HCT116 (cell line): ENCODE measurements around the gene C16orf74. TPM values are rescaled to one million over a fixed set of nuclear protein-coding genes. Genes with fewer than 3 reads are reported as not detected.

Experiments
- ATAC-seq: fragments of 200-7000 bp; cut with Tn5 transposase; 2 replicates; pipeline ENCODE4 v1.9.1; 2020; ENCODE audit warnings: mild to moderate bottlenecking, moderate library complexity
- Bru-seq: library from RNA; stranded (reverse); fragments of 400-500 nt; gene quantifications from one replicate; lab custom pipeline; 2021; lab: Mats Ljungman, UMichigan
- BruChase-seq, 2 experiments: library from RNA; stranded (reverse); fragments of 400-500 nt; gene quantifications; one replicate each; lab custom pipeline; 2021; lab: Mats Ljungman, UMichigan
- BruUV-seq: library from RNA; stranded (reverse); fragments of 400-500 nt; replicated peaks from 2 replicates; lab custom pipeline; 2021; lab: Mats Ljungman, UMichigan
- CTCF ChIA-PET: fragments of 300-600 bp; sonication (Branson Sonifier 250); formaldehyde crosslinking; loops from one replicate; lab custom pipeline; 2021; ENCODE audit warnings: antibody characterized with exemption; lab: Charles Lee
- POLR2A ChIA-PET: fragments of 300-600, 350-600 bp; sonication (Branson Sonifier 250); formaldehyde crosslinking; loops from one replicate; lab custom pipeline; 2021; ENCODE audit warnings: antibody characterized with exemption; lab: Charles Lee
- RAD21 ChIA-PET, 2 experiments: fragments of 300-600 bp; sonication (Branson Sonifier 250); formaldehyde crosslinking; loops; one replicate each; lab custom pipeline; 2023; ENCODE audit warnings: low total read pairs in 2 of 2; ENCODE audit not compliant: uncharacterized antibody in 2 of 2, unreplicated experiment in 2 of 2, low non-redundant PET in 1 of 2; lab: Charles Lee
- DNase-seq: peaks from one replicate; pipeline ENCODE4 v3.0.0-alpha.2; 2010; ENCODE audit warnings: low read depth, low spot score
- H2AFZ ChIP-seq: fragments of 200-600 bp; shearing (Covaris generic), sonication (generic); 2 replicates; pipeline ENCODE4 v1.6.1; 2017; ENCODE audit warnings: low read depth, mixed run types, mixed read lengths, antibody characterized with exemption, low read length; ENCODE audit not compliant: poor library complexity, severe bottlenecking
- H3K27ac ChIP-seq: 2 replicates; pipeline ENCODE4 v1.5.1; 2012; ENCODE audit warnings: low read depth, low read length
- H3K27me3 ChIP-seq: fragments of 200-600 bp; sonication (generic); 2 replicates; pipeline ENCODE4 v1.6.1; 2016; ENCODE audit warnings: mixed run types, low read length, mixed read lengths; ENCODE audit not compliant: insufficient read depth
- H3K36me3 ChIP-seq, 2 experiments: fragments of 200-500 bp in 1 of 2; fragments of 200-600 bp in 1 of 2; sonication (Bioruptor generic) in 1 of 2; sonication (generic) in 1 of 2; 2 replicates each; pipeline versions ENCODE4 v1.5.1 to v1.6.1; 2014 to 2016; ENCODE audit warnings: low read length in 2 of 2, inconsistent platforms in 1 of 2, mixed read lengths in 1 of 2, mixed run types in 1 of 2; ENCODE audit not compliant: insufficient read depth in 2 of 2, control insufficient read depth in 1 of 2
- H3K4me1 ChIP-seq, 2 experiments: fragments of 200-600 bp in 1 of 2; sonication (generic) in 1 of 2; 2 replicates each; pipeline versions ENCODE4 v1.5.1 to v1.6.1; 2012 to 2017; ENCODE audit warnings: low read length in 2 of 2, inconsistent platforms in 1 of 2, mild to moderate bottlenecking in 1 of 2, mixed read lengths in 1 of 2, mixed run types in 1 of 2, moderate library complexity in 1 of 2; ENCODE audit not compliant: insufficient read depth in 2 of 2, control insufficient read depth in 1 of 2
- H3K4me2 ChIP-seq: fragments of 200-600 bp; sonication (generic); 2 replicates; pipeline ENCODE4 v1.6.1; 2017; ENCODE audit warnings: mixed run types, low read length, mixed read lengths
- H3K4me3 ChIP-seq, 2 experiments: fragments of 200-600 bp in 1 of 2; sonication (generic) in 1 of 2; replicated peaks in 1 of 2; 2 replicates each; pipeline ENCODE4 v1.5.1; 2011 to 2016; ENCODE audit warnings: low read length in 2 of 2, control low read depth in 1 of 2, low read depth in 1 of 2, mild to moderate bottlenecking in 1 of 2, mixed read lengths in 1 of 2, mixed run types in 1 of 2
- H3K79me2 ChIP-seq: fragments of 200-600 bp; sonication (generic); 2 replicates; pipeline ENCODE4 v1.6.1; 2017; ENCODE audit warnings: mild to moderate bottlenecking, mixed run types, low read length, moderate library complexity, mixed read lengths; ENCODE audit not compliant: insufficient read depth
- H3K9ac ChIP-seq: fragments of 200-600 bp; sonication (generic); 2 replicates; pipeline ENCODE4 v1.6.1; 2016; ENCODE audit warnings: low read length, mixed read lengths
- H3K9me2 ChIP-seq: fragments of 200-600 bp; sonication (generic), shearing (Covaris generic); 2 replicates; pipeline ENCODE4 v1.6.1; 2017; ENCODE audit warnings: mixed run types, mild to moderate bottlenecking, moderate library complexity; ENCODE audit not compliant: insufficient read depth
- H3K9me3 ChIP-seq, 2 experiments: fragments of 200-500 bp in 1 of 2; fragments of 200-600 bp in 1 of 2; sonication (Bioruptor generic) in 1 of 2; sonication (generic) in 1 of 2; 2 replicates each; pipeline ENCODE4 v1.6.1; 2014 to 2017; ENCODE audit warnings: low read length in 2 of 2, mixed read lengths in 2 of 2, inconsistent platforms in 1 of 2, low read depth in 1 of 2, mild to moderate bottlenecking in 1 of 2, mixed run types in 1 of 2, moderate library complexity in 1 of 2; ENCODE audit not compliant: control insufficient read depth in 1 of 2, insufficient read depth in 1 of 2
- H4K20me1 ChIP-seq: fragments of 200-600 bp; sonication (generic), shearing (Covaris generic); 2 replicates; pipeline ENCODE4 v1.6.1; 2017; ENCODE audit warnings: mixed run types, mild to moderate bottlenecking, moderate library complexity; ENCODE audit not compliant: insufficient read depth
- ELF1 ChIP-seq: IDR thresholded peaks from 2 replicates; pipeline ENCODE4 v1.6.1; 2012; ENCODE audit warnings: low read depth, borderline replicate concordance
- EZH2 ChIP-seq: fragments of 200-600 bp; sonication (generic); IDR thresholded peaks from 2 replicates; pipeline ENCODE4 v1.6.1; 2017; ENCODE audit warnings: antibody characterized with exemption, mixed run types
- POLR2A ChIP-seq: IDR thresholded peaks from 2 replicates; pipeline ENCODE4 v1.7.0; 2011; ENCODE audit warnings: borderline replicate concordance; ENCODE audit not compliant: insufficient read depth, insufficient read length; ENCODE audit errors: extremely low read depth
- POLR2AphosphoS5 ChIP-seq: IDR thresholded peaks from 2 replicates; pipeline ENCODE4 v1.6.1; 2011; ENCODE audit warnings: mild to moderate bottlenecking, low read depth, low read length, moderate library complexity
- SRF ChIP-seq: IDR thresholded peaks from 2 replicates; pipeline ENCODE4 v1.6.1; 2012; ENCODE audit warnings: low read depth
- TCF7L2 ChIP-seq: IDR thresholded peaks from 2 replicates; pipeline ENCODE4 v1.7.0; 2011; ENCODE audit warnings: borderline replicate concordance, inconsistent platforms; ENCODE audit not compliant: insufficient read depth, insufficient read length; ENCODE audit errors: extremely low read depth
- ZBTB33 ChIP-seq: IDR thresholded peaks from 2 replicates; pipeline ENCODE4 v1.6.1; 2011; ENCODE audit warnings: mild to moderate bottlenecking, low read length, moderate library complexity; ENCODE audit not compliant: insufficient replicate concordance; ENCODE audit errors: extremely low read depth
- ZFX ChIP-seq: fragments of 450-650 bp; IDR thresholded peaks from 2 replicates; pipeline ENCODE4 v1.6.1; 2017
- ZNF274 ChIP-seq: fragments of 200-500 bp; sonication (Bioruptor generic); IDR thresholded peaks from 2 replicates; pipeline ENCODE4 v1.6.1; 2014; ENCODE audit warnings: mild to moderate bottlenecking, low read depth, low read length, inconsistent platforms
- intact Hi-C: fragments of 100-400 bp; cut with micrococcal nuclease; formaldehyde crosslinking; loops from 2 replicates; pipeline ENCODE4 v1.10.0; 2022
- long read RNA-seq: library from polyadenylated mRNA; unstranded; transcript quantifications from one replicate; pipeline ENCODE4 v2.0.0, GENCODE V29; 2021; ENCODE audit not compliant: unreplicated experiment
- polyA plus RNA-seq: library from polyadenylated mRNA; unstranded; fragments of >200 nt; gene quantifications from 2 replicates; pipeline ENCODE4 v1.2.1, GENCODE V29; 2012; ENCODE audit warnings: missing spikeins
- total RNA-seq: library from RNA; stranded (reverse); gene quantifications from one replicate; pipeline ENCODE4 v1.2.1, GENCODE V29; 2021; ENCODE audit not compliant: unreplicated experiment

C16orf74 gene
- 30.0 TPM for total RNA-seq
- polyA plus RNA-seq, result 30.2 and 35.4 TPM in 2 replicates
- Bru-seq, nascent RNA, result percentile 69 among the genes with signal in this experiment
- percentile 65 among the genes with signal in this experiment for BruChase-seq, experiment 1, labeled RNA remaining after a 6-hour chase
- percentile 80 among the genes with signal in this experiment for BruChase-seq, experiment 2, labeled RNA remaining after a 2-hour chase
- long read RNA-seq, transcript C16orf74-203 (4 exons, 744 nt), result minor isoform, 7 of 56 reads
- long read RNA-seq, transcript C16orf74-201 (4 exons, 906 nt), result major isoform, 18 of 56 reads
- long read RNA-seq, partial matches to known transcripts, result 12 of 56 reads
- long read RNA-seq, other reads (novel, unspliced or antisense), result 18 of 56 reads

- ChIA-PET POLR2A (no interaction called here), CTCF (interaction anchor here (1.2 to 3.0 kb wide), 3 partner anchors 9 to 11 kb away, joined by 4 to 13 read pairs (median 5); no protein-coding TSS in a partner anchor), RAD21 (no interaction called here)
- BruUV-seq, result no TSS peak
- Histone ChIP-seq H4K20me1 (no peaks in the 10 kb centered on the region), H3K27ac (peak within 1 kb of the TSS; percentile 82), H3K27me3 (no peaks in the 10 kb centered on the region; the same call in 1 of the 2 replicates), H3K4me1 (peaks cover 42 to 63% of the 10 kb centered on the region in 2 experiments), H3K9ac (peak within 1 kb of the TSS; percentile 95), H3K4me2 (peak within 1 kb of the TSS; percentile 79), H2AFZ (peak within 1 kb of the TSS; percentile 32), H3K36me3 (no peaks in the 10 kb centered on the region), H3K9me3 (no peaks in the 10 kb centered on the region), H3K4me3 (peak within 1 kb of the TSS; percentile 69 to 72), H3K79me2 (peaks cover 25% of the 10 kb centered on the region; the same call in 1 of the 2 replicates), H3K9me2 (no peaks in the 10 kb centered on the region)
- peak; percentile 69 for TF ChIP-seq POLR2AphosphoS5
- TF ChIP-seq TCF7L2, result peak; percentile 35
- TF ChIP-seq ZBTB33, result peak; percentile 39
- peak; percentile 70; the same call in 1 of the 2 replicates for TF ChIP-seq ZFX
- no peak for TF ChIP-seq SRF
- TF ChIP-seq EZH2, result no peak
- TF ChIP-seq POLR2A, result peak; percentile 47
- TF ChIP-seq ZNF274, result no peak
- TF ChIP-seq ELF1, result no peak
- DNase-seq, result no peak
- peak; percentile 79 for ATAC-seq
- intact Hi-C loops, result no loop called here
Observed at GRCh38 chr16:85750827-85751697, at the start of gene C16orf74. Gene C16orf74 (minus strand): TSS chr16:85751096. CDS start chr16:85735217, 15,879 bp downstream.
